ENCODE data around the gene TM4SF4. TPM values are rescaled to one million over a fixed set of nuclear protein-coding genes. Genes with fewer than 3 reads are reported as not detected.
A peak's percentile ranks its signal among the peaks of the same experiment; 100 is the strongest.

The TM4SF4 gene
- total RNA-seq, 1 donor from 2014 or later = 0.49 TPM

- intact Hi-C loops (cut with DNase I) = loop anchor here (10.0 kb wide), 2 partner anchors 94 to 374 kb away; no protein-coding TSS in a partner anchor
- Histone ChIP-seq H3K4me1 (no peaks in the 10 kb centered on the region), H3K9me3 (no peaks in the 10 kb centered on the region), H3K27ac (no peak overlapping the region), H3K27me3 (no peaks in the 10 kb centered on the region), H3K4me3 (no peak overlapping the region), H3K36me3 (no peaks in the 10 kb centered on the region)
- ATAC-seq (peak; percentile 59), DNase-seq (no peak)
- TF ChIP-seq, protein P1, sequence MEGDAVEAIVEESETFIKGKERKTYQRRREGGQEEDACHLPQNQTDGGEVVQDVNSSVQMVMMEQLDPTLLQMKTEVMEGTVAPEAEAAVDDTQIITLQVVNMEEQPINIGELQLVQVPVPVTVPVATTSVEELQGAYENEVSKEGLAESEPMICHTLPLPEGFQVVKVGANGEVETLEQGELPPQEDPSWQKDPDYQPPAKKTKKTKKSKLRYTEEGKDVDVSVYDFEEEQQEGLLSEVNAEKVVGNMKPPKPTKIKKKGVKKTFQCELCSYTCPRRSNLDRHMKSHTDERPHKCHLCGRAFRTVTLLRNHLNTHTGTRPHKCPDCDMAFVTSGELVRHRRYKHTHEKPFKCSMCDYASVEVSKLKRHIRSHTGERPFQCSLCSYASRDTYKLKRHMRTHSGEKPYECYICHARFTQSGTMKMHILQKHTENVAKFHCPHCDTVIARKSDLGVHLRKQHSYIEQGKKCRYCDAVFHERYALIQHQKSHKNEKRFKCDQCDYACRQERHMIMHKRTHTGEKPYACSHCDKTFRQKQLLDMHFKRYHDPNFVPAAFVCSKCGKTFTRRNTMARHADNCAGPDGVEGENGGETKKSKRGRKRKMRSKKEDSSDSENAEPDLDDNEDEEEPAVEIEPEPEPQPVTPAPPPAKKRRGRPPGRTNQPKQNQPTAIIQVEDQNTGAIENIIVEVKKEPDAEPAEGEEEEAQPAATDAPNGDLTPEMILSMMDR (IDR thresholded peaks at IDR 0.05) = peak; percentile 38
Observed at GRCh38 chr3:149489060-149489690, 14.7 kb downstream of the TM4SF4 start.

DNA sequence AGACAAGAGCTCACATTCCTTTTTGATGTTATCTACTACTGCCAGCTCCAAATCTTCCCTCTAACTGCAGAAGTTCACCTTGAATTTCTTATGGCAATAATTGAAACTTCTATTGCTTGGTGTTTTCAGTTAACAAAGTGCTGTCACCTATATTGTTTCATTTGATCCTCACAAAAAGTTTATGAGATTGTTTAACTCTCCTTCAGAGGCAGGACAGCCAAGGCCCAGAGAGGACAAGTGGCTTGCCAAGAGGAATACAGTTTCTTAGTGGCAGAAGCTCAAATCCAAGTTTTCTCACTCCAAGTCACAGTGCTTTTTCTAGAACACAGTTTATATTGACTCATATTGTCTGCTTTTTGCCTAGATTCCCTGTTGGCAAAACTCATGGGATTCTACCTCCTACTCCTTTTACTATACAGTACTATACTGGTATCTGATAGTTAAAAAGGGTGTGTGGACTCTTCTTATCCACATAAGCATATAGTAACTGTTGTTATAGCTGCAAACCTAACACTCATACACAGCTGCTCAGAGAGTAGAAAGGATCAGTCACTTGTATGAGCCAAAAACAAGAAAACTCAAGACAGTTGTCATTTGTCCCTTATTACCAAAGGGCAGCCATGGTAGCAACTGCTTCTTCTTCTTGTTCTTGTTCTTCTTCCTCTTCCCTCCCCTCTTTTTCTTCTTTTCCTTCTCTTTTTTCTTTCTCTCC lies 15.9 kb downstream of the TM4SF4 start:
- TF ChIP-seq, protein P1 (IDR thresholded peaks at IDR 0.05) = no peak
- Histone ChIP-seq H3K27ac (no peak overlapping the region), H3K36me3 (no peaks in the 10 kb centered on the region), H3K9me3 (no peaks in the 10 kb centered on the region), H3K4me1 (no peaks in the 10 kb centered on the region), H3K27me3 (no peaks in the 10 kb centered on the region), H3K4me3 (no peak overlapping the region)
- DNase-seq (no peak), ATAC-seq (no peak)
- intact Hi-C loops (cut with DNase I) = loop anchor here (10.0 kb wide), 1 partner anchor 284 kb away; no protein-coding TSS in a partner anchor

DNA sequence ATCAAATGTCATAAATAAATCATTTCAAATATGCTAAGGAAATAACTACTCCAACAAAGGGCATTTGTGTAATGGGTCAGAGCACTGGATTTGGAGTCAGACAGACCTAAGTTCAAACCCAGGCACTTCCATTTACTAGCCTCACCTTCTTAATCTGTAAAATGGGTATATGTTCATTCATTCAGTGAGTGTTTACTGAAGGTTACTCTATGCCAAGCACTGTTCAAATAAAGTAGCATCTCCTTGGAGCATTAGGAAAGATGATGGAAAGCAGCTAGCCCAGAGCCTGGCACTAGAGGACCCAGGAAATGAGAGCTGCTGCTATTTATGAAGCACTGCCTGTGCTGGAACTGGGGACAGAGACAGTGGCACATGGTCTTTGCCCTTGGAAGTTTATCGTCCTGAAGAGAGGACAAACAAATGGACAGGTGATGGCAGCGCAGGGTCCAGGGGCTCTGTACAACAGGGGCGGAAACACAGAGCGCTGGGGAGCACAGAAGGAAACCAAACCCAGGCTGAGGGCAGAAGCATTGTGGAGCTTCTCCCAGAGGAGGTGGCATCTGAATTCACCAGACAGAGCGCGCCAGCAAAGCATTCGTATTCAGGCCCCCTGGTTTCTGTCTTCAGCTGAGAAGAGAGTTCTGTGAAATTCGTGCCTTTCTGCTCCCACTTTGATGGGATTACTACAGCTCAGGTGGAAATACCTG lies 19.0 kb downstream of the TM4SF4 start:
- TF ChIP-seq, protein P1 (IDR thresholded peaks at IDR 0.05) = no peak
- Histone ChIP-seq H3K27me3 (no peaks in the 10 kb centered on the region), H3K4me1 (no peaks in the 10 kb centered on the region), H3K9me3 (no peaks in the 10 kb centered on the region), H3K4me3 (no peak overlapping the region), H3K36me3 (no peaks in the 10 kb centered on the region), H3K27ac (no peak overlapping the region)
- DNase-seq = no peak
- intact Hi-C loops (cut with DNase I) = loop anchor here (10.0 kb wide), 1 partner anchor 281 kb away; no protein-coding TSS in a partner anchor
- ATAC-seq = no peak

- DNase-seq = peak; percentile 73
- no peak overlapping the region for H3K27ac ChIP-seq
- no peak overlapping the region for H3K4me3 ChIP-seq
- no peaks in the 10 kb centered on the region for H3K36me3 ChIP-seq
- no peaks in the 10 kb centered on the region for H3K27me3 ChIP-seq
- peak; percentile 90 for ATAC-seq
- H3K9me3 ChIP-seq = no peaks in the 10 kb centered on the region
- intact Hi-C loops (cut with DNase I) = loop anchor here (10.0 kb wide), 1 partner anchor 281 kb away; no protein-coding TSS in a partner anchor
- no peaks in the 10 kb centered on the region for H3K4me1 ChIP-seq
- TF ChIP-seq, protein P1 (IDR thresholded peaks at IDR 0.05) = peak; percentile 84
Observed at GRCh38 chr3:149494022-149494758, 19.7 kb downstream of the TM4SF4 start.
